Mesendoderm (in vitro differentiated cells): ENCODE measurements around the gene HOXB4.

ENCODE experiments used
- DNase-seq: peaks from one replicate; pipeline ENCODE4 v3.0.0; 2013
- H2AK5ac ChIP-seq: 2 replicates; pipeline ENCODE4 v1.6.1; 2013; ENCODE audit warnings: low read length, inconsistent platforms
- H2BK120ac ChIP-seq: 2 replicates; pipeline ENCODE4 v1.6.1; 2013; ENCODE audit warnings: low read depth, mild to moderate bottlenecking, low read length, moderate library complexity, mixed read lengths
- H2BK15ac ChIP-seq: replicated peaks from 2 replicates; pipeline ENCODE4 v1.6.1; 2013; ENCODE audit warnings: low read depth, mild to moderate bottlenecking, moderate library complexity
- H2BK5ac ChIP-seq: 2 replicates; pipeline ENCODE4 v1.6.1; 2013; ENCODE audit warnings: low read length, inconsistent platforms
- H3K18ac ChIP-seq: 2 replicates; pipeline ENCODE4 v1.6.1; 2013; ENCODE audit warnings: mild to moderate bottlenecking, low read length, mixed read lengths
- H3K23ac ChIP-seq: one replicate; pipeline ENCODE4 v1.6.1; 2013; ENCODE audit warnings: low read length
- H3K27ac ChIP-seq: 2 replicates; pipeline ENCODE4 v1.5.1; 2013; ENCODE audit warnings: low read depth, mild to moderate bottlenecking, inconsistent platforms, low read length, moderate library complexity
- H3K27me3 ChIP-seq: 2 replicates; pipeline ENCODE4 v1.6.1; 2013; ENCODE audit warnings: low read length, control low read depth, mild to moderate bottlenecking, inconsistent platforms; ENCODE audit not compliant: insufficient read depth, poor library complexity
- H3K36me3 ChIP-seq: 2 replicates; pipeline ENCODE4 v1.6.1; 2013; ENCODE audit warnings: low read length, inconsistent platforms; ENCODE audit not compliant: control insufficient read depth, insufficient read depth
- H3K4ac ChIP-seq: one replicate; pipeline ENCODE4 v1.6.1; 2013; ENCODE audit warnings: low read depth, mild to moderate bottlenecking, low read length, moderate library complexity
- H3K4me1 ChIP-seq: 2 replicates; pipeline ENCODE4 v1.6.1; 2013; ENCODE audit warnings: low read depth, low read length, inconsistent platforms; ENCODE audit not compliant: control insufficient read depth
- H3K4me2 ChIP-seq: 2 replicates; pipeline ENCODE4 v1.6.1; 2013; ENCODE audit warnings: low read length
- H3K4me3 ChIP-seq: 2 replicates; pipeline ENCODE4 v1.5.1; 2013; ENCODE audit warnings: mild to moderate bottlenecking, low read length
- H3K56ac ChIP-seq: one replicate; pipeline ENCODE4 v1.6.1; 2013; ENCODE audit warnings: low read length
- H3K79me1 ChIP-seq: 2 replicates; pipeline ENCODE4 v1.6.1; 2013; ENCODE audit warnings: low read length, inconsistent platforms
- H3K79me2 ChIP-seq: 2 replicates; pipeline ENCODE4 v1.6.1; 2013; ENCODE audit warnings: mild to moderate bottlenecking, low read length; ENCODE audit not compliant: control insufficient read depth, insufficient read depth
- H3K9ac ChIP-seq: 2 replicates; pipeline ENCODE4 v1.6.1; 2013; ENCODE audit warnings: low read length, inconsistent platforms
- H4K5ac ChIP-seq: one replicate; pipeline ENCODE4 v1.6.1; 2013; ENCODE audit warnings: low read length
- H4K8ac ChIP-seq: one replicate; pipeline ENCODE4 v1.6.1; 2013; ENCODE audit warnings: low read depth, mild to moderate bottlenecking, control low read depth, low read length, moderate library complexity
- WGBS: extraction: QIAGEN DNeasy Blood & Tissue Kit; methylation state at CpG from one replicate; pipeline ENCODE4 v1.1.7; 2013; ENCODE audit warnings: low lambda C conversion rate, missing lambda C conversion rate; ENCODE audit not compliant: insufficient coverage; ENCODE audit errors: extremely low coverage; 5-methylcytosine and 5-hydroxymethylcytosine counted together

Gene HOXB4

DNA sequence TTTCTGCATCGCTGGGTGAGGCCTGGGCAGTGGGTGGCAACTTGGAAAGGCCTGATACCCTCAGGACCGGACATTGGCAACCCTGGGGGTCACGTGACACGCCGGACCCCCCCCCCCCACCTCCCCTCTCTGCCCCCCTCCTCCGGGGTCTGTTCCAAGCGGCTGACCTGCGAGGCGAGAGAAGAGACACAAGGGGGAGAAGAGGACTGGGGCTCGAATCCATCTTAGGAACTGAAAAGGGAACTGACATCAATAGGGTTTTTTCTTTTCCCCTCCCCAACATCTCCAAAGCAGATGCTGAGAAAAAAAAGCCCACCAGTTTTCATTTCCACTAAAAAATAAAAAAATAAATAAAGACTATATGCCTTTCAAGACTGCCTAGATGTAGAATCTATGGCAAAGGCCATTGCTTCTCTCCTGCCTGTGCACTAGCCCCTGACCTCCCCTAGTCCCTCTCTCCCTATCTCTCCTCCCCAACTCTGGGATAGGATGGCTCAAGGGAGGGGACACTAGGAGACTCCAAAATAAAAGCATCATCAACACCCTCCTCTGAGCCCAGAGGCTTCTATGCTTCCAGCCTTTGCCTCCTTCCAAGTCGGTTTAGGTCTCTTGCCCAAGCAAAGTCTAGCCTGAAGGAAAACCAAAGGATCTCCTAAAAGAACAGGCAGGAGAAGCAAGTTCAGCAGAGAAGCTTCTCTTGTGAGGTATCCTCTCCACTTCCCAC lies 25.5 kb downstream of the HOXB4 start:
- Histone ChIP-seq H3K79me1 (no peaks in the 10 kb centered on the region), H2BK15ac (no peak overlapping the region), H3K4ac (no peak overlapping the region), H3K9ac (no peak overlapping the region), H2BK5ac (no peak overlapping the region), H3K27me3 (peaks cover 73% of the 10 kb centered on the region), H2AK5ac (peak overlapping the region; percentile 13), H3K4me3 (no peak overlapping the region), H3K79me2 (no peaks in the 10 kb centered on the region), H3K56ac (no peak overlapping the region), H4K5ac (no peak overlapping the region), H3K23ac (no peak overlapping the region), H3K36me3 (no peaks in the 10 kb centered on the region), H3K27ac (no peak overlapping the region), H3K4me2 (no peak overlapping the region), H3K4me1 (no peaks in the 10 kb centered on the region), H4K8ac (no peak overlapping the region), H2BK120ac (no peak overlapping the region), H3K18ac (no peak overlapping the region)
- no peak for DNase-seq
- no CpG with 5 or more reads among the region's 11 CpGs for WGBS

DNA sequence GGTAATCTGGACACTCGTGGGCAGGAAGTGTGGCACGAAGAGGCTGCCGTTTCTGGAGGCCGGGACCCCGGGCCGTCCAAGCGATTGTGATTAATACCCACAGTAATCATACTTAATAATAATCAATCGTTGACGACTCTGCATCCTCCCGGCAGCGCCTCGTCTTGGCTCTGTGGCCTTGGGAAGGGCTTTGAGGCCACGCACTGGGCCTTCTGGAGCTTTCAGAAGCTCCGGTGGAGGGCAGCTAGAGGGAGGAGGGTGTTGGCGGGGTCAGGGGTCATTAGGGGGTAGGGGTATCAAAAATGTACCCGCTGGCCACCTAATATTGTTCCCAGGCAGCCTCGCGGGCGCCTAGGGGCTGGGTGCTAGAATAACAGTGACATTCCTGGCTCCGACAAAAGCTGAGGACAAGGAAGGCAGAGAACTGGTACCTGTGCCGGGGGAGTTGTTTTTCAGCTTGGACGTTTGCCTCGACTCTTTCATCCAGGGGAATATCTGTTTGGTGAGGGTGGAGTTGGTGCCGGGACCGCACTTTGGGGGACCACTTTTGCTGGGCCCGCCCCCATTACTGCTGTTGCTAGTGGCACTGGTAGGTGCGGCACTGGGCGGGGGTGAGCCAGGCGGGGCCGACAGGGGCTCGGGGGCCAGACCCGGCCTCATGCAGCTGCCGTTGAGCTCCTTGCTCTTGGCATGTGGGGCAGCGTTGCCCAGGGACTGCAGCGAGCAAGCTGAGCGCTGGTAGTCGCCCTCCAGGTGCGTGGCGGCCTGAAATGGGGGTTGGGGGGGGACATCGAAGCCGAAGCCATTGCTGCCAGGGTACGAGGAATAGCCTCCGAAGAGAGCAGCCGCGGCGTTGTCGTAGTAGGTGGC lies 26.3 kb downstream of the HOXB4 start:
- no peaks in the 10 kb centered on the region for H3K79me1 ChIP-seq
- H3K27ac ChIP-seq, result no peak overlapping the region
- H3K4me1 ChIP-seq, result peaks cover 3% of the 10 kb centered on the region
- no peaks in the 10 kb centered on the region for H3K36me3 ChIP-seq
- H2AK5ac ChIP-seq, result no peak overlapping the region
- no peak for DNase-seq
- WGBS, result no CpG with 5 or more reads among the region's 47 CpGs
- H3K4me3 ChIP-seq, result no peak overlapping the region
- no peak overlapping the region for H2BK5ac ChIP-seq
- no peaks in the 10 kb centered on the region for H3K79me2 ChIP-seq
- H2BK120ac ChIP-seq, result no peak overlapping the region
- no peak overlapping the region for H4K5ac ChIP-seq
- no peak overlapping the region for H4K8ac ChIP-seq
- no peak overlapping the region for H3K56ac ChIP-seq
- no peak overlapping the region for H2BK15ac ChIP-seq
- no peak overlapping the region for H3K23ac ChIP-seq
- no peak overlapping the region for H3K4ac ChIP-seq
- H3K4me2 ChIP-seq, result no peak overlapping the region
- peaks cover 73% of the 10 kb centered on the region for H3K27me3 ChIP-seq
- no peak overlapping the region for H3K18ac ChIP-seq
- no peak overlapping the region for H3K9ac ChIP-seq

- Histone ChIP-seq H3K4me2 (no peak overlapping the region), H3K18ac (no peak overlapping the region), H3K23ac (no peak overlapping the region), H3K79me1 (no peaks in the 10 kb centered on the region), H3K79me2 (no peaks in the 10 kb centered on the region), H2BK5ac (no peak overlapping the region), H4K8ac (no peak overlapping the region), H3K27ac (no peak overlapping the region), H3K9ac (no peak overlapping the region), H3K56ac (no peak overlapping the region), H3K4ac (no peak overlapping the region), H2BK120ac (no peak overlapping the region), H3K4me3 (no peak overlapping the region), H3K36me3 (no peaks in the 10 kb centered on the region), H2BK15ac (no peak overlapping the region), H3K4me1 (peaks cover 6% of the 10 kb centered on the region), H3K27me3 (peaks cover 69% of the 10 kb centered on the region), H4K5ac (no peak overlapping the region), H2AK5ac (no peak overlapping the region)
- DNase-seq, result no peak
- no CpG with 5 or more reads among the region's 19 CpGs for WGBS
These were observed 27.0 kb downstream of the HOXB4 start for GRCh38 chr17:48551214-48551555.

GRCh38 chr17:48550502-48551213 lies 27.5 kb downstream of the HOXB4 start:
- H3K36me3 ChIP-seq, result no peaks in the 10 kb centered on the region
- H3K27ac ChIP-seq, result no peak overlapping the region
- H3K79me1 ChIP-seq, result no peaks in the 10 kb centered on the region
- DNase-seq, result no peak
- no peak overlapping the region for H3K18ac ChIP-seq
- H2BK15ac ChIP-seq, result no peak overlapping the region
- H2BK5ac ChIP-seq, result no peak overlapping the region
- no peak overlapping the region for H4K8ac ChIP-seq
- H3K79me2 ChIP-seq, result no peaks in the 10 kb centered on the region
- no peak overlapping the region for H4K5ac ChIP-seq
- no CpG with 5 or more reads among the region's 70 CpGs for WGBS
- no peak overlapping the region for H2BK120ac ChIP-seq
- no peak overlapping the region for H3K56ac ChIP-seq
- H3K4me2 ChIP-seq, result no peak overlapping the region
- no peak overlapping the region for H3K23ac ChIP-seq
- peaks cover 68% of the 10 kb centered on the region for H3K27me3 ChIP-seq
- no peak overlapping the region for H2AK5ac ChIP-seq
- no peak overlapping the region for H3K9ac ChIP-seq
- no peak overlapping the region for H3K4ac ChIP-seq
- peaks cover 6% of the 10 kb centered on the region for H3K4me1 ChIP-seq
- H3K4me3 ChIP-seq, result no peak overlapping the region

- Histone ChIP-seq H3K56ac (no peak overlapping the region), H3K4me1 (peaks cover 6% of the 10 kb centered on the region), H3K4me2 (no peak overlapping the region), H3K79me2 (no peaks in the 10 kb centered on the region), H2BK15ac (no peak overlapping the region), H2BK120ac (no peak overlapping the region), H3K4ac (no peak overlapping the region), H3K18ac (no peak overlapping the region), H3K4me3 (no peak overlapping the region), H3K27ac (no peak overlapping the region), H3K36me3 (no peaks in the 10 kb centered on the region), H4K8ac (no peak overlapping the region), H2AK5ac (no peak overlapping the region), H3K27me3 (peaks cover 73% of the 10 kb centered on the region), H2BK5ac (no peak overlapping the region), H3K79me1 (no peaks in the 10 kb centered on the region), H3K23ac (no peak overlapping the region), H4K5ac (no peak overlapping the region), H3K9ac (no peak overlapping the region)
- WGBS, result no CpG with 5 or more reads among the region's 18 CpGs
- DNase-seq, result no peak
These were observed 28.1 kb downstream of the HOXB4 start for GRCh38 chr17:48549914-48550501.
